Spinal cord (tissue), 10 donors: ENCODE measurements around the gene PSMG1. TPM values are rescaled to one million over a fixed set of nuclear protein-coding genes. Genes with fewer than 3 reads are reported as not detected.

Experiments
- DNase-seq, 6 donors: peaks; one replicate each; pipeline versions ENCODE4 v3.0.0 to v3.0.0-alpha.2; 2013 to 2015; ENCODE audit warnings: low spot score in 6 of 6, low read depth in 4 of 6
- H3K27ac ChIP-seq: one replicate; pipeline ENCODE4 v1.5.1; 2013; ENCODE audit warnings: low read depth, low read length, control low read depth
- H3K27me3 ChIP-seq: one replicate; pipeline ENCODE4 v1.6.1; 2013; ENCODE audit warnings: low read length; ENCODE audit not compliant: control insufficient read depth, insufficient read depth
- H3K36me3 ChIP-seq: one replicate; pipeline ENCODE4 v1.6.1; 2013; ENCODE audit warnings: low read length; ENCODE audit not compliant: control insufficient read depth, insufficient read depth
- H3K4me1 ChIP-seq: one replicate; pipeline ENCODE4 v1.6.1; 2013; ENCODE audit warnings: low read length; ENCODE audit not compliant: control insufficient read depth, insufficient read depth
- H3K4me3 ChIP-seq: one replicate; pipeline ENCODE4 v1.5.1; 2013; ENCODE audit warnings: low read depth, low read length, control low read depth
- H3K9me3 ChIP-seq: one replicate; pipeline ENCODE4 v1.6.1; 2013; ENCODE audit warnings: low read length; ENCODE audit not compliant: control insufficient read depth, insufficient read depth
- WGBS: methylation state at CpG from one replicate; pipeline ENCODE4 v1.1.5; 2013; ENCODE audit warnings: missing lambda C conversion rate; ENCODE audit not compliant: insufficient coverage; 5-methylcytosine and 5-hydroxymethylcytosine counted together
- polyA plus RNA-seq, 2 donors: library from polyadenylated mRNA; unstranded; fragments of 120-200 nt; gene quantifications; one replicate each; pipeline ENCODE4 v1.2.1, GENCODE V29; 2013; ENCODE audit not compliant: insufficient read length in 2 of 2
- total RNA-seq, 2 donors: library from RNA; depleted of rRNA in 1 of 2; stranded (reverse); fragments of 120-200 nt in 1 of 2; fragments of >200 nt in 1 of 2; gene quantifications; one replicate each; pipeline versions ENCODE4 v1.2.3 to v1.2.4, GENCODE V29; 2013 to 2014
- donor health status: healthy.

PSMG1 gene
- total and polyA plus RNA-seq, 4 donors: 34.4 to 46.0 (median 44.6) TPM

DNA sequence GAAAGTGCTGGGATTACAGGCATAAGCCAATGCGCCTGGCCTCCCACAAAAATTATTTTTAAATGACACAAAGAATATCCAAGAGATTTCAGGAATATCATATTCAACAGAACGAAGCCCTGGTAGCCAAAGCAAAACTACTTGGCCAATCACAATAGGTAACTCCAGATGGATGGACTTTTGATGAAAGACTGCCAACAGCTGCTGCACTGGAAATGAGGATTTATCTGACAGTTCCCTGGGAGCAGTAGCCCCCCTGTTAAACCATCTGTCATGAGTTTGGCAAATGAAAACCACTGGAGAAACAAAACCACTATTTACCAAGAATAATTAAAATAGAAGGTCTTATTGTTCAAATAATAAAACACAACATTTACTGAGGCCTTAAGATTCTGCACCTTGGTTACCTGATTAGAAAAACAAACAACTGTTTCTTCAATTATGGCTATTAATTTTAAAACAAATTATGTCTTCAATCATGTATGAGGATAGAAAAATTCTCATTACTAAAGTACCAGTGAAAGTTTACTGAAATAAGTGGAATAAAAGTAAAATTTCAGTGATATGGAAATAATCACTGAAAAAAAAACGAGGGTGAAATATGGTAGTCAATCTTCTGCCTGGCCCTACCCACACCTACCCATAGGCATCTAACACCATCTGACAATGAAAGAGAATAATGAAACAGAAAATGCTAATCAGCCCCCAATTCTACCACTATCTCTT, 34.3 kb upstream of the PSMG1 start:
- no peaks in the 10 kb centered on the region for H3K27me3 ChIP-seq
- H3K9me3 ChIP-seq: no peaks in the 10 kb centered on the region
- peak in 2 of 6 donors; percentile 40 to 42 for DNase-seq
- no peak overlapping the region for H3K27ac ChIP-seq
- no peaks in the 10 kb centered on the region for H3K4me1 ChIP-seq
- 71% methylated on average over 2 of the region's 3 CpGs for WGBS
- H3K36me3 ChIP-seq: peaks cover 14% of the 10 kb centered on the region
- H3K4me3 ChIP-seq: no peak overlapping the region

DNA sequence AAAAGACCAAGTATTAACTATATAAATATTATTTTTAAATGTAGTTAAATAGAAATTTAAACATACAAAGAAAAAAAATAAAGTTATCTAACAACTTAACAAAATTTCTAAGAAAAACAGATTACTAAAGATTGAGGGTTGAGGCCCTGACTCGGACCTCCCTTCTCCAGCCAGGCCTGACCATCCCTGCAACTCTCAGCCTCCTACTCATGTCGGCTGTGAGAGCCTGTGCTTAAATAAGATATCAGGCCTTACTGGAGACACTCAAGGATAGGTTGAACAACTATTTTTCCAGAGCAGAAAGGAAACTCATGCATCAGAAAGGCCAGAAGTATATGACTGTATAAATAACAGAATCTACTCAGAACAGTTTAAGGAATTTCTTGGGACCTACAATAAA, 33.0 kb upstream of the PSMG1 start:
- Histone ChIP-seq H3K4me1 (no peaks in the 10 kb centered on the region), H3K36me3 (peaks cover 14% of the 10 kb centered on the region), H3K27ac (no peak overlapping the region), H3K4me3 (no peak overlapping the region), H3K27me3 (no peaks in the 10 kb centered on the region), H3K9me3 (no peaks in the 10 kb centered on the region)
- WGBS: no CpG with 5 or more reads among the region's 2 CpGs
- DNase-seq: no peak

DNA sequence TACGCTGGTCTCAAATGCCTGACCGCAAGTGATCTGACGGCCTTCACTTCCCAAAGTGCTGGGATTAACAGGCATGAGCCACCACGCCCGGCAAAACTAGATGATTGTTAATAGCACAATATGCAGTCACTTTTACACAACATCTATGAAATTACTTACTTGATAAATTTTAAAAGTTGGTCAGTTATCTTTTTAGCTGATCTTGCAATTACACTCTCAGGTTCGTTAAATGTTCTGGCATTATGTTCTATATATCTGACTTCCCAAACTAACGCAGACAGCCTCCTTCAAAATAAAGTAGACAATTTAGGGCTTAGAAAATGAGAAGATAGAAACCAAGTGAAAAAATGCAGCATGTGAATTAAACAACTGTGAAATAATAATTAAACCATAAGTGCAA, 31.8 kb upstream of the PSMG1 start:
- Histone ChIP-seq H3K9me3 (no peaks in the 10 kb centered on the region), H3K4me1 (no peaks in the 10 kb centered on the region), H3K27ac (no peak overlapping the region), H3K27me3 (no peaks in the 10 kb centered on the region), H3K36me3 (peaks cover 14% of the 10 kb centered on the region), H3K4me3 (no peak overlapping the region)
- no peak for DNase-seq
- WGBS: 100% methylated on average over 2 of the region's 7 CpGs

- no peak overlapping the region for H3K27ac ChIP-seq
- no peaks in the 10 kb centered on the region for H3K27me3 ChIP-seq
- H3K4me3 ChIP-seq: no peak overlapping the region
- no CpG with 5 or more reads among the region's 2 CpGs for WGBS
- H3K36me3 ChIP-seq: peaks cover 18% of the 10 kb centered on the region
- no peaks in the 10 kb centered on the region for H3K4me1 ChIP-seq
- no peaks in the 10 kb centered on the region for H3K9me3 ChIP-seq
- DNase-seq: no peak
Observed at GRCh38 chr21:39209334-39209688, 26.1 kb upstream of the PSMG1 start.

GRCh38 chr21:39208624-39209333, 25.5 kb upstream of the PSMG1 start:
- Histone ChIP-seq H3K9me3 (no peaks in the 10 kb centered on the region), H3K27me3 (no peaks in the 10 kb centered on the region), H3K4me1 (no peaks in the 10 kb centered on the region), H3K4me3 (no peak overlapping the region), H3K27ac (no peak overlapping the region), H3K36me3 (peaks cover 18% of the 10 kb centered on the region)
- 100% methylated on average over 1 of the region's 6 CpGs for WGBS
- no peak for DNase-seq

DNA sequence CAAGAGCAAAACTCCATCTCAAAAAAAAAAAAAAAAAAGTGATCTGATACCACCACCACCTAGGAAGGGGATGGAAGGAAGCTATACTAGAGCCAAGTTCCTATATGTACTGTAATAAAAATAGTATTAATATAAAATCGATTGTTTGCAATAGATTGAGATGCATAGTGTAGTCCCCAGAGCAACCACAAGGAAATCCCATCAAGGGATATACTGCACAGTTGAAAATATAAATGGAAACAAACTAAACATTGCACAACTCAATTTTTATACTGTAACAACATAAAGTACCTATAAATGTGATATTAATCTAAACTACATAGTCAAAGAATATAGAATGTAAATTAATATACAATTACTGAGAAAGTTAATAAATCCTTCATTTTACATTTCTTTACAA, 20.9 kb upstream of the PSMG1 start:
- Histone ChIP-seq H3K27me3 (no peaks in the 10 kb centered on the region), H3K36me3 (peaks cover 22% of the 10 kb centered on the region), H3K4me1 (no peaks in the 10 kb centered on the region), H3K4me3 (no peak overlapping the region), H3K9me3 (no peaks in the 10 kb centered on the region), H3K27ac (no peak overlapping the region)
- no peak for DNase-seq
- no CpG with 5 or more reads among the region's 1 CpG for WGBS

DNA sequence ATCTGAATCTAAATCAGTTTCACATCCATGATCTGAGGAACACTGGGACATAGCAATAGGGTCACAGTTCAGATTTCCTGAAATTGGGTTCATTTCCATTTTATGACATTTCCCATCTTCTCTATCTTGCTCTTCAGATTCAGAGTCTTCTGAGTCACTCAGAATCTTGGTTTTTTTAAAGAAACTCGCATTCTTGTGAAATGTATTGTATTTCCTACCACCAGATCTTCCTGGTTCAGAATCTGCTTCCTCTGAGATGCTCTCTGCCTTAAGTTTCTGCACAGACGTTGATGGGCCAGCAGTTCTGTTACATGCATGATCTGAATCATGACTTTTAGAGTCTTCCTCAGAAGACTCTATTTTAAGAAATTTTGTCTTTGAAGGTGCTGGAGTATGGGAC, 15.5 kb upstream of the PSMG1 start:
- no peak overlapping the region for H3K4me3 ChIP-seq
- 100% methylated on average over 1 of the region's 2 CpGs for WGBS
- H3K4me1 ChIP-seq: no peaks in the 10 kb centered on the region
- no peaks in the 10 kb centered on the region for H3K9me3 ChIP-seq
- H3K36me3 ChIP-seq: peaks cover 4% of the 10 kb centered on the region
- H3K27ac ChIP-seq: no peak overlapping the region
- no peaks in the 10 kb centered on the region for H3K27me3 ChIP-seq
- no peak for DNase-seq

DNA sequence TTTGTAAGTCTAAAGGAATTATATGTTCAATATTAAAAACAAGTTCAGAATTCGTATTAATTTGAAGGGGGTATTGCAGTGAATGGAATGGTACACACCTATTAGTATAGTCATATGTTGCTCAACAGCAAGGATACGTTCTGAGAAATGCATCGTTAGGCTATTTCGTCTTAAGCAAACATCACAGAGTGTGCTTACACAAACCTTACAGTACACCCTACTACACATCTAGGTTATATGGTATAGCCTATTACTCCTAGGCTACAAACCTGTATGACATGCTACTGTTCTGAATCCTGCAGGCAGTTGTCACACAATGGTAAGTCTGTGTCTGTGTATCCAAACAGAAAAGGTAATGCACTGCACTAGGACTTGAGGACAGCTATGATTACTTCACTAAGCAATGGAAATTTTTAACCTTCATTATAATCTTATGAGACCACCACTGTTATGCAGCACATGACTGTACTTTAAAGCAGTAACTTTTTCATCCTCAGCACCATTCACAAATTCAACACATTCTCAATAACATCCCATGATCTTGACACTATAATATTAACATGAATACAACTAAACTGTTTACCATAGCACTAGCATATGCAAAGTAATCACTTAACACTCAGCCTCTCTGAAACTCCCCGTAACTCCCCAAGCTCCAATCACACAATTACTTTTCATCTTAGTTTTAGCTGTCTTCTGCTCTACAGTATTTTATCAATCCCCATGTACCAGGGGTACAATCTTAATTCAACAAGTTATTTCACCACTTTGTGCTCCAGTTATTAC, 14.4 kb upstream of the PSMG1 start:
- Histone ChIP-seq H3K4me1 (no peaks in the 10 kb centered on the region), H3K4me3 (no peak overlapping the region), H3K9me3 (no peaks in the 10 kb centered on the region), H3K27ac (no peak overlapping the region), H3K27me3 (no peaks in the 10 kb centered on the region), H3K36me3 (peaks cover 4% of the 10 kb centered on the region)
- WGBS: 100% methylated on average over 1 of the region's 5 CpGs
- DNase-seq: no peak

- 100% methylated on average over 1 of the region's 1 CpG for WGBS
- Histone ChIP-seq H3K27me3 (no peaks in the 10 kb centered on the region), H3K27ac (no peak overlapping the region), H3K4me3 (no peak overlapping the region), H3K4me1 (no peaks in the 10 kb centered on the region), H3K36me3 (peaks cover 4% of the 10 kb centered on the region), H3K9me3 (no peaks in the 10 kb centered on the region)
- no peak for DNase-seq
Observed at GRCh38 chr21:39196838-39197237, 13.6 kb upstream of the PSMG1 start.
